Right forelimb (tissue), 1 donor: ENCODE measurements around the gene STAC3.

Experiments
- DNase-seq: peaks from one replicate; pipeline ENCODE4 v3.0.0-alpha.2; 2018

Gene STAC3

DNA sequence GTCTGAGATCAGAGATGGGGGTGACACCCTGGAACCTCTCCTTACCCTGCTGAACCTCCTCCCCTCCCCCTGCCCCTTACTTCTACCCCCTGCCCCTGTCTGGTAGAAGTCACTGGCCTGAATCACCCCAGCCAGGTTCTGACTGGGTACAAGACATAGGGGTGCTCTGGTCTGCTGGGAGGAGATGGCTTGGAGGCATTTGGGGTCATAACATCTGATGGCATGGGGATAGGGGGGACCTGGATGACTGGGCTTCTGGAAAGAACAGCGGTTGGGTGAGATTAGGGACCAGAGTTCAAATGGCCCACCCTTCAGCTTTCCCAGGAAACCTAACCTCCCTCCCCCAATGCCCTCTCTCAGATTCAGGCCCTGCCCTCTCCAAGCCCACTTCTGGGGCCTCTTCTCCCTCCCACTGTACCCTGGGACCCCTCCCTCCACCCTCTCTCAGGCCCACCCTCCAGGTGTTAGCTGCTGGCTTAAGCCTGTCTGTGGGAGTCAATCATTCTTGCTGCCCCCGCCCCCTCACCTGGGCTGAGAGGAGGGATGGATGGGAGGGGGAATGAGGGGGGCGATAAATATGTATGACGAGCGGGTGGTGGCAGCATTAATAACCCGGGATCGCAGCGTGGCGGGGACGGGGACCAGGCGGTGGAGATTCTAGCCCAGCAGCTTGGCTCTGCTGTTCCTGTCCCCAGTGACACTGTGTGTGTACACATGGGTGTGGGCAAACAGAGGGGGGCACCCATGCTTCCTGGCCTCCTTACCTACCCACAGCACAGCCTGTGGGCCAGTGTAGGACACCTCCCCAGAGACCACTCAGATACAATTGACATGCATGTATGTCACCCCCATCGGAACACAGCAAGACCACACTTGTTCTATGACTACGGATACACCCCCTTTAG, 28.4 kb downstream of the STAC3 start:
- no peak for DNase-seq

DNA sequence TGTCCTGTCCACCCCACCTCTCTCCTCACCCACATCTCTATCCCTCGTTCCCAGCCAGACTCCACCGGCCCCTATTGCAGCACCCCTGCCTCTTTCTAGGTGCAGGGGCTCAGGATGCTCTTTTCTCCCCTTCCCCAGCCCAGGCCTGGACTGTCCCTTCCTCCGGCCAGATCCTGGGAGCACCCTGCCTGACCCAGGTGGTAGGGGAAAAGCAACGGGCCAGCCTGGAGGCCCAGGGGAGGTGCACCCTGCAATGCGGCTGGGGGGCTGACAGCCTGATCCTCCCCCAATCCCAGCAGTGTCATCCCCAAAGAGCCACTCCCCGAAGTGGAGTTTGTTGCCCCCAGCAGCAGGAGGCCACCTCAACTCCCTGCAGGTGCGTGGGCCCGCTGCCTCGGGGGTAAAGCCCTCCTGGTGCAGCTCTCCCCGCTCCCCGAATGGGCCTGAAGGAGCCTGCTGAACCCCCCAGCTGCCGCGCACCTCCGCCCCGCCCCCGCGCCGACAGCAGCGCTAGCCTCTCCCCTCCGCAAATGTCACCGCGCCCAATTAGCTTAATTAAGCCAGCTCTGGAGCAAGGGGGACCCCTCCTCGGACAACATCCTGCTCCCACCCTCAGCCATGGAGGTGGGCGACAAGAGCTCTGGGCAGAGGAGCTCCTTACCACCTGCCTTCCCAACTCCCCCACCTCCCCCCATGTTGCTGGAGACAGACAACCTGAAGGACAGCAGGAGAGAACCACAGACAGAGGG, 29.6 kb downstream of the STAC3 start:
- no peak for DNase-seq

DNA sequence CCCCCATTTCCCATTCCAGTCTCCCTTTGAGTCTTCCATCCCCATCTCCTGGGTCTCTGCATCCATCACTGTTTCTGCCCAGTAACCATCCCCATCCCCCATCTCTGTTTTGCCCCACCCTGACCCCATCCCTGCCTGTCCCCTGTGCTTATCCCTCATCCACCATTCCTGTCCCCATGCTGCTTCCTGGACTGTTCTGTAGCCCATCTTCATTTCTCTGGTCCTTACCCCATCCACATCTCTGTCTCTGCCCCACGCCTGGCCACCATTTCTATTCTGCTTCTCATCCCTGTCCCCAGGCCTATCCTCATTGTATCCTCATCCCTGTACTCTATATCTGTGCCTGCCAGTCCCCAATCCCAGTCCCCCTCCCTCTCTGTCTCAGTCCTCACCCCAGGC, 30.2 kb downstream of the STAC3 start:
- DNase-seq: no peak

GRCh38 chr12:57219993-57220754, 30.8 kb downstream of the STAC3 start:
- no peak for DNase-seq

DNA sequence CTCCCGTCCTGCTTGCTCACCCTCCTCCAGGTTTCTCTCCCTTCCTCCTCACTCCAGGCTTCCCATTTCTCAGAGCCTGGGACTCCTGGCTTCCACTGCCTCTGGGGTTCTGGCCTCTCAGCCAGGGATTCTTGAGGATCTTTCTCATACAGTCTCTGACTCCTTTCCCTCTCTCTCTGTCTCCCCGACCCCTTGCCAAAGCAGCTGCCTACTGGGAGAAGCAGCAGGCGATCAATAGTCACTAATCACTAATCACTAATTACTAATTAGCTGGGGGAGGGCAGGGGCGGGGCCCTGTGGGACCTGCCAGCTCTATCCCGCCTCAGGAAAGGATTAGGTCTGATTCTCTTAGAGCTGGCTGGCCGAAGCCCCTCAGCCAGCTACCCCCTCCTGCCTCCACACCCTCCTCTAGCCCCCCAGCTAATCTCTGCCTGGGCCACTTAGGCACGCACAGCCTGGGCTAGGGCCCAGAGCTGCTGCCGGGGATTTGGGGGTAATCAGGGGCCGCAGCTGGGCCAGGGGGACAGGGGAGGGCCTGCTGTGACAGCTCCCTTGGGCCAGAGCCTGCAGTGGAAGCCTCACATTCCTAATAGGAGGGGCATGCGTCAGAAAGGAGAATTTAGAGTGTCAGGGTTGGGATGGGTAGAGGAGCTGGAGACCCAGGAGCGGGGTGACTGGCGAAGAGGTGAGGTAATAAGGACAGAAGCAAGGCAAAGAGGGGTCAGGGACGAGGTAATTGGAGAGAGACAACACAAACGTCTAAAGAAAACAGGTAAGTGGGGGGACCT, 31.6 kb downstream of the STAC3 start:
- no peak for DNase-seq

GRCh38 chr12:57218030-57218853, 32.7 kb downstream of the STAC3 start:
- no peak for DNase-seq

DNA sequence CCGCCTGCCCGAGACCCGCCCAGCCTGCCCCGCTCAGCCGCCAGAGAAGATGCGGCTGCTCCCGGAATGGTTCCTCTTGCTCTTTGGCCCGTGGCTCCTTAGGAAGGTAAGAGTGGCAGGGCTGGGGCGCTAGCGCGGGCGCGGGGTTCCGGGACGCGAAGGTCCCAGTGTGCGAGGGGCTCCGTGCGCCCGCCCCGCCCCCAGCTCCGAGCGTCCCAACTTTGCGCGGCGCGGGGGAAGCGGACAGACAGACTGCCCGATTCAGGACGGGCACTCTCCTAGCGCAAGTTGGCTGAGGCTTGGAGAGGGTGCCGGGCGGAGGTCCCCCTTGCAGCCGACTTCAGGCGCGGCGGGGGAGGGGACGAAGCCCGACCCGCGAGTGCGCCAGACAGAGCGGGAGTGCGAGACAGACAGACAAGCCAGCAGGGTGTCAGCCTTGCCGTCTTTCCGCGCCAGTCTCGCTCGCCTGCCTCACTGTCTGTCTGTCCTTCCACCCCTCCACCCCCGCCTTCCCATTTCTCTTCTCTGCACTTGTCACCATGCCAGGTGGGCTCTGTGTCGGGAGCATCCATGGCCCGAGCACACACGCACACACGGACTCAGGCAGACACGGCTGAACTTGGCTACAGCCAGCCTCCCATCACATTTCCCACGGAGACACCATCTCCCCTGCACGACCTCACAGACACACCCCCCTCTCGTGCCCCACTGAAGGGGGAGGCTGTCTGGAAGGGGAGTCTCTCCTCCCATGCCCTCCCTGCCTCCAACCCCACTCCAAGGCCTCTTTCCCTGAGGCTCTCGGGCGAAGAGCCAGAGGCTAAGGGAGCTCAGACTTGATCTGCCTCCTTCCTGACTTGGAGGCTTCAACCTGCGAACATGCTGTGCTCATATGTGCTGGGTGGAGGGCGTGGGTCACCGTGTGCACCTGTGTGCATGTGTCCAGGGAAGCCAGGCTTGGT, 33.8 kb downstream of the STAC3 start:
- peak; percentile 62 for DNase-seq

DNA sequence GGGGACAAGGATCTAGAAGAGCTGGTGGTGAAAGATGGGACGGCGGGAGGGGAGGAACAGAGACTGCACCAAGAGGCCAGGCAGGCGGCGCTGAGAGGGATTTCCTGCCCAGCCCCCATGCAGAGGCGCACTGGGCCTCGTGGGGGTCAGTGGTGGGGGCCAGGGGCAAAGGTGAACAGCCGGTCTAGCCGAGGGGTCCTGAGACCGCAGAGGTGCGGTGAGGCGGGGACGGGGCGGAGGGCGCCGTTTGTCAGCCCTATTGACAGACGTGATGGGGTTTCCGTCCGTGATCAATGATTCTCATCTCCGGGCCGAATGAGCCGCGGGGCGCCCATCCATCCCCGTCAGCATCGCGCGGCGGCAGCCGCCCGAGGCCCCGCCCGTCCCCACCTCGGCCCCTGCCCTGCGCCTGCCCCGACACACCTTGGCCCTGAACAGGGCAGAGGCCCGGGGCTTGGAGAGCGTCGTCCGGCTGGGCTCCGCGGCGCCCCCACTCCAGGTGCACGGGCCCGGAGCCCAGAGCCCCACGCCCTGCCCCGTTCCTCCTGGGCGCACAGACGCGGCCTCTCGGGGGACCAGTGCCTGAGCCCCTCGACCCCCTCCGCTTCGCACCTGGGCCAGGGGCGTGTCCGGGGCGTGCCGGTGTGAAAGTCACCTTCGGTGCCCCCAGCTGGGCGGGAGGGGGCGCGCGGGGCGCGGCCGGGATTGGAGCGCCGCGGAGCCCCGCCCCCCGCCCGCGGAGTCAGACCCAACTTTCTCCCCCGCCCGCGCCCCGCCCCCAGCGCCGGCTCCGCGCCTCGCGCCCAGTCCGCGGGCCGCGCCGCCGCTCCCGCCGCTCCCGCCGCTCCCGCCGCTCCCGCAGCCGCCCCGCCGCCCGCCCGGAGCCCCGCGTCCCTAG, 34.7 kb downstream of the STAC3 start, which contains the start of gene NXPH4:
TSS of gene NXPH4 (plus strand) at position 781 of the 898 bp plus-strand sequence. CDS start 176 bp downstream, outside the sequence.
- no peak for DNase-seq

GRCh38 chr12:57215668-57216013, 35.3 kb downstream of the STAC3 start:
- DNase-seq: no peak

GRCh38 chr12:57215065-57215464, 35.9 kb downstream of the STAC3 start:
- DNase-seq: no peak

DNA sequence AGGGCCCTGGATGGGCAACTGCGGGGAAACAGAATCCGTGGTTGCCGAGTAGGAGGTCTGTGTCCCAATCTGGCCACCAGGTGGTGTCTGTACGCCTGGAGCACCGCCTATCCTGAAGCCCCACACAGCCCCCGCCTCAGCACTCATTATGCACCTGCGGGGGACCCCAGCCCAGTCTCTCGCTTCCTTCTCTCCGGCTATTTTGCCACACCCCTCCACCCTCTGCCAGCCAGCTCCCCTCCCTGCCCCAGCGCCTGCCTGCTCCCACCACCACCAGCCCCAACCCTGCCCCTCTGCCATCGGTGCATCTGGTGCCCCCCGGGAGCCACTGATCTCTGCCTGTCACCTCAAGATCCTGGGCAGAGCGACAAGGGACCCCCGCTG, 36.6 kb downstream of the STAC3 start:
- peak; percentile 77 for DNase-seq

DNA sequence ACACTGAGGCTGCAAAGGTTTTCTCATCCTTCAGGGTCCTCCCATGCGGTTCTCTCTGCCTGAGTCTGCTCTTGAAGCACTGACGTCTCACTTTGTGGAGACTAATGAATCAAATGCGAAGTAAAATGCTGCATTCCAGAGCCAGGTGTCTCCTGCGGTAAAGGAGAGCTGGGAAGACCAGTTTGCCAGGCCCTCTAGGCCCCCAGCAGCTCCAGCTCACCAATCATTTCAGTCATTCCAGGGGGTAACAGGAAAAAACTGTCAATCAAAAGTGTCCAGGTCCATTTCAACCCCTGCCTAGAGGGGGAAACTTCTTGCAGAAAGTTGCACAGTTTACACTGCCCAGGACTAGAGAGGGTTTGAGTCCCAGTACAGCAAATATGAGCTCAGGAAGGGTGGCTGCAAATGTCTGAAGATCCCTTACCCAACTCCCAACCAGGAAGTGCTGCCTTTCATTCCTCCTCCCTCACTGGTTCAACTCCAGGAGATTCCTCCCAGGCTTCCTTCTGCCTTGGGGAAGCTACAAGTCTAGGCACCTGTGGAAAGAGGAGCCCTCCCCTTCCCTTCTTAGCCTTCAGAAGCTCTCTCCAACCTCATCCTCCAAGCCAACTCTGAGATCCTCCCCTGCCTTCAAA, 37.1 kb downstream of the STAC3 start:
- no peak for DNase-seq

- peak; percentile 93 for DNase-seq
Measured at GRCh38 chr12:57213058-57213715, 37.8 kb downstream of the STAC3 start.

GRCh38 chr12:57212701-57213057, 38.3 kb downstream of the STAC3 start:
- no peak for DNase-seq

DNA sequence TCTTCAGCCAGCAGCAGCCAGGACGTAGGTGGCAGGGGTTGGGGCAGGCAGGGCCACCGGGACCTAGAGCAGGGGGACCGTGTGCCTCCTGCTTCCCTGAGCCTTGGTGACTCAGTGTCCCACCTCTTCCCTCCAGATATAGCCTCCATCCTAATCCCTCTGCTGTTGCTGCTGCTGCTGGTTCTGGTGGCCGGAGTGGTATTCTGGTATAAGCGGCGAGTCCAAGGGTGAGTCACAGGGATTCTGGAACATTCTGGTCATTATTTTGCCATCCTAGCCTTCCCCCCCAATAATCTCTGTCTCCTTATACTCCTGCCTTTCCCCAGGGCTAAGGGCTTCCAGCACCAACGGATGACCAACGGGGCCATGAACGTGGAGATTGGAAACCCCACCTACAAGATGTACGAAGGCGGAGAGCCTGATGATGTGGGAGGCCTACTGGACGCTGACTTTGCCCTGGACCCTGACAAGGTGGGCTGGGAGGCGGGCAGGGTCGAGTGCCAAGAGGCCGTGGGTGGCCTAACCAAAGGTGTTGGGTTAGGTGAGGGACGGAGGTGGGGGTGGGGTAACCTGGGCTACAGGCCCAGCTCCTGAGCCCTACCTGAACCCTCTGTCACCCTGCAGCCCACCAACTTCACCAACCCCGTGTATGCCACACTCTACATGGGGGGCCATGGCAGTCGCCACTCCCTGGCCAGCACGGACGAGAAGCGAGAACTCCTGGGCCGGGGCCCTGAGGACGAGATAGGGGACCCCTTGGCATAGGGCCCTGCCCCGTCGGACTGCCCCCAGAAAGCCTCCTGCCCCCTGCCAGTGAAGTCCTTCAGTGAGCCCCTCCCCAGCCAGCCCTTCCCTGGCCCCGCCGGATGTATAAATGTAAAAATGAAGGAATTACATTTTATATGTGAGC, 38.9 kb downstream of the STAC3 start:
- no peak for DNase-seq

GRCh38 chr12:57210926-57211692, 39.9 kb downstream of the STAC3 start:
- DNase-seq: no peak
